ENCODE results near the gene TMEM11.

DNA sequence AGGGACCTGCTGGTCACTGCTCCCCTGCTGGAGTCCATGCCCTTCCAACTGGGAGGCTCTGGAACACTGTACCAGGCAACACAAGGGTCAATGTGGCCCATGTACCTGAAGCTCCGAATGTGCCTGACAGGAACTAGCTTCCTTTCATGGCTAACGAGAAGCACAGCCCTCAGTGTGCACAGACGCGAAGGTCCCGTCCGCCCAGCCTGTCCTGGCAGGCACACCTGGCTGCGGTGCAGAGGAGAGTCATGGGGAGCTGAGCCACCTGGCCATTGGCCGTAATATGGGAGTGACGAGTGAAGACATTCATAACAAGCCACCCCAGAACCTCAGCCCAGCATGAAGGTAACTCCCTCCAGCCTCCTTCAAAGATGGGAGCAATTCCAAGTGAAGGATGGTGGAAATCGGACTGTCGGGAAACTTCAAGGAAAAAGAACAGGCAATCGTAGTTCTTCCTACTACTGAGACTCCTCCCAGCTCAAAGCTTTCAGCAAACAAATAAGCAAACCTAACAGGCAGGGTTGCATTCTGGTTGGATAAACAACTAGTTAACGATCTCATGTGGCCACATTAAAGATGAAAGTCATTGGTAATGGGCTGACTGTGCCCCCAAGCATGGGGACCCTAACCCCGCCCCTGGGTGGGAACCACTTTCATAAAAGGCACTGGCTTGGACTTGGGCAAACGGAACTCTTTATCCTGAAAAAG, 13.2 kb downstream of the TMEM11 start:
- no peak for TF ChIP-seq MXI1 (IDR thresholded peaks at IDR 0.05; ENCODE audit: borderline replicate concordance, low read depth, low read length)
- TF ChIP-seq, protein P1, sequence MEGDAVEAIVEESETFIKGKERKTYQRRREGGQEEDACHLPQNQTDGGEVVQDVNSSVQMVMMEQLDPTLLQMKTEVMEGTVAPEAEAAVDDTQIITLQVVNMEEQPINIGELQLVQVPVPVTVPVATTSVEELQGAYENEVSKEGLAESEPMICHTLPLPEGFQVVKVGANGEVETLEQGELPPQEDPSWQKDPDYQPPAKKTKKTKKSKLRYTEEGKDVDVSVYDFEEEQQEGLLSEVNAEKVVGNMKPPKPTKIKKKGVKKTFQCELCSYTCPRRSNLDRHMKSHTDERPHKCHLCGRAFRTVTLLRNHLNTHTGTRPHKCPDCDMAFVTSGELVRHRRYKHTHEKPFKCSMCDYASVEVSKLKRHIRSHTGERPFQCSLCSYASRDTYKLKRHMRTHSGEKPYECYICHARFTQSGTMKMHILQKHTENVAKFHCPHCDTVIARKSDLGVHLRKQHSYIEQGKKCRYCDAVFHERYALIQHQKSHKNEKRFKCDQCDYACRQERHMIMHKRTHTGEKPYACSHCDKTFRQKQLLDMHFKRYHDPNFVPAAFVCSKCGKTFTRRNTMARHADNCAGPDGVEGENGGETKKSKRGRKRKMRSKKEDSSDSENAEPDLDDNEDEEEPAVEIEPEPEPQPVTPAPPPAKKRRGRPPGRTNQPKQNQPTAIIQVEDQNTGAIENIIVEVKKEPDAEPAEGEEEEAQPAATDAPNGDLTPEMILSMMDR (conservative IDR thresholded peaks at IDR 0.05; ENCODE audit: low read depth, low read length): no peak
- no peak for TF ChIP-seq MAFK (IDR thresholded peaks at IDR 0.05; ENCODE audit: low read depth, low read length)
- no peak for TF ChIP-seq POLR2A (IDR thresholded peaks at IDR 0.05; ENCODE audit: low read depth, low read length)
- TF ChIP-seq, protein P2, sequence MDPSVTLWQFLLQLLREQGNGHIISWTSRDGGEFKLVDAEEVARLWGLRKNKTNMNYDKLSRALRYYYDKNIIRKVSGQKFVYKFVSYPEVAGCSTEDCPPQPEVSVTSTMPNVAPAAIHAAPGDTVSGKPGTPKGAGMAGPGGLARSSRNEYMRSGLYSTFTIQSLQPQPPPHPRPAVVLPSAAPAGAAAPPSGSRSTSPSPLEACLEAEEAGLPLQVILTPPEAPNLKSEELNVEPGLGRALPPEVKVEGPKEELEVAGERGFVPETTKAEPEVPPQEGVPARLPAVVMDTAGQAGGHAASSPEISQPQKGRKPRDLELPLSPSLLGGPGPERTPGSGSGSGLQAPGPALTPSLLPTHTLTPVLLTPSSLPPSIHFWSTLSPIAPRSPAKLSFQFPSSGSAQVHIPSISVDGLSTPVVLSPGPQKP (IDR thresholded peaks at IDR 0.05; ENCODE audit: borderline replicate concordance, low read depth, low read length): no peak
- no peak for TF ChIP-seq RAD21 (IDR thresholded peaks at IDR 0.05; ENCODE audit: low read length)
- TF ChIP-seq CHD1 (IDR thresholded peaks at IDR 0.05; ENCODE audit: low read depth, low read length): no peak
- no peak for TF ChIP-seq RFX5 (IDR thresholded peaks at IDR 0.05; ENCODE audit: low read depth, low read length)
- no peak for TF ChIP-seq BHLHE40 (IDR thresholded peaks at IDR 0.05; ENCODE audit: low read depth, low read length)
- TF ChIP-seq SMC3 (IDR thresholded peaks at IDR 0.05; ENCODE audit: low read depth, low read length): no peak
- TF ChIP-seq FOS (IDR thresholded peaks at IDR 0.05; ENCODE audit: low read depth, low read length): no peak
- TF ChIP-seq, protein P3, sequence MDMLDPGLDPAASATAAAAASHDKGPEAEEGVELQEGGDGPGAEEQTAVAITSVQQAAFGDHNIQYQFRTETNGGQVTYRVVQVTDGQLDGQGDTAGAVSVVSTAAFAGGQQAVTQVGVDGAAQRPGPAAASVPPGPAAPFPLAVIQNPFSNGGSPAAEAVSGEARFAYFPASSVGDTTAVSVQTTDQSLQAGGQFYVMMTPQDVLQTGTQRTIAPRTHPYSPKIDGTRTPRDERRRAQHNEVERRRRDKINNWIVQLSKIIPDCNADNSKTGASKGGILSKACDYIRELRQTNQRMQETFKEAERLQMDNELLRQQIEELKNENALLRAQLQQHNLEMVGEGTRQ (IDR thresholded peaks at IDR 0.05; ENCODE audit: low read depth, low read length): no peak
- no peak for TF ChIP-seq CEBPB (IDR thresholded peaks at IDR 0.05; ENCODE audit: low read depth, low read length)

Measured in IMR-90 (cell line).